Neural cell (in vitro differentiated cells): ENCODE data around the gene ADI1. TPM values are rescaled to one million over a fixed set of nuclear protein-coding genes. Genes with fewer than 3 reads are reported as not detected.

Source experiments
- H2AFZ ChIP-seq: fragments of 200-600, 300-800 bp; sonication (generic), shearing (Covaris generic); 2 replicates; pipeline ENCODE4 v1.6.0; 2014; ENCODE audit warnings: low read depth, mild to moderate bottlenecking, antibody characterized with exemption, low read length, moderate library complexity
- H3F3A ChIP-seq: fragments of 200-600 bp; shearing (Covaris generic); 2 replicates; pipeline ENCODE4 v1.6.1; 2016; ENCODE audit warnings: mild to moderate bottlenecking, moderate library complexity, mixed read lengths, antibody characterized with exemption, low read length; ENCODE audit not compliant: insufficient read depth, poor library complexity, severe bottlenecking
- H3K27ac ChIP-seq: fragments of 200-600, 300-800 bp; sonication (generic), shearing (Covaris generic); 2 replicates; pipeline ENCODE4 v1.5.1; 2014; ENCODE audit warnings: mild to moderate bottlenecking, low read length, moderate library complexity
- H3K27me3 ChIP-seq: fragments of 300-800, 200-600 bp; sonication (generic), shearing (Covaris generic); 2 replicates; pipeline ENCODE4 v1.6.0; 2014; ENCODE audit warnings: mild to moderate bottlenecking, low read depth, low read length, moderate library complexity; ENCODE audit not compliant: insufficient read depth
- H3K36me3 ChIP-seq: fragments of 300-800, 200-600 bp; sonication (generic), shearing (Covaris generic); 2 replicates; pipeline ENCODE4 v1.5.1; 2014; ENCODE audit warnings: mild to moderate bottlenecking, antibody characterized with exemption, low read length, moderate library complexity; ENCODE audit not compliant: insufficient read depth
- H3K4me2 ChIP-seq: fragments of 300-800, 200-600 bp; sonication (generic), shearing (Covaris generic); 2 replicates; pipeline ENCODE4 v1.6.0; 2014; ENCODE audit warnings: mild to moderate bottlenecking, low read length
- H3K4me3 ChIP-seq: fragments of 300-800, 200-600 bp; sonication (generic), shearing (Covaris generic); 2 replicates; pipeline ENCODE4 v1.5.1; 2014; ENCODE audit warnings: mild to moderate bottlenecking, low read length, moderate library complexity
- H3K79me2 ChIP-seq: fragments of 200-600 bp; shearing (Covaris generic); replicated peaks from 2 replicates; pipeline ENCODE4 v1.6.0; 2014; ENCODE audit warnings: mild to moderate bottlenecking, low read length, moderate library complexity; ENCODE audit not compliant: insufficient read depth
- H3K9ac ChIP-seq: fragments of 300-800, 200-600 bp; sonication (generic), shearing (Covaris generic); 2 replicates; pipeline ENCODE4 v1.6.1; 2016; ENCODE audit warnings: mild to moderate bottlenecking, low read length, mixed read lengths
- H3K9me2 ChIP-seq: fragments of 200-600 bp; shearing (Covaris generic); 2 replicates; pipeline ENCODE4 v1.6.1; 2016; ENCODE audit warnings: mild to moderate bottlenecking, low read length, mixed read lengths; ENCODE audit not compliant: insufficient read depth
- H3K9me3 ChIP-seq: fragments of 200-600, 300-800 bp; sonication (generic), shearing (Covaris generic); 2 replicates; pipeline ENCODE4 v1.6.1; 2016; ENCODE audit warnings: mild to moderate bottlenecking, mixed run types, low read length, moderate library complexity, mixed read lengths
- H4K20me1 ChIP-seq: fragments of 200-600 bp; shearing (Covaris generic); 2 replicates; pipeline ENCODE4 v1.6.1; 2016; ENCODE audit warnings: mild to moderate bottlenecking, mixed run types; ENCODE audit not compliant: insufficient read depth
- EP300 ChIP-seq: fragments of 450-650 bp; conservative IDR thresholded peaks from 2 replicates; pipeline ENCODE4 v1.6.1; 2014; ENCODE audit warnings: antibody characterized with exemption, mild to moderate bottlenecking, moderate library complexity; ENCODE audit not compliant: poor library complexity, severe bottlenecking
- EZH2 ChIP-seq: fragments of 200-600, 300-800 bp; shearing (Covaris generic), sonication (generic); IDR thresholded peaks from 2 replicates; pipeline ENCODE4 v1.6.1; 2014; ENCODE audit warnings: antibody characterized with exemption, low read length, borderline replicate concordance, mild to moderate bottlenecking; ENCODE audit not compliant: insufficient read depth, poor library complexity, severe bottlenecking
- MXI1 ChIP-seq: fragments of 450-650 bp; conservative IDR thresholded peaks from 2 replicates; pipeline ENCODE4 v1.6.1; 2014; ENCODE audit warnings: antibody characterized with exemption, mild to moderate bottlenecking; ENCODE audit not compliant: poor library complexity, severe bottlenecking
- POLR2AphosphoS5 ChIP-seq: IDR thresholded peaks from 2 replicates; pipeline ENCODE4 v1.6.1; 2012
- RAD21 ChIP-seq: fragments of 450-650 bp; conservative IDR thresholded peaks from 2 replicates; pipeline ENCODE4 v1.6.1; 2014; ENCODE audit warnings: antibody characterized with exemption, mild to moderate bottlenecking, moderate library complexity
- SMC3 ChIP-seq: fragments of 450-650 bp; conservative IDR thresholded peaks from 2 replicates; pipeline ENCODE4 v1.6.1; 2014; ENCODE audit warnings: antibody characterized with exemption, mild to moderate bottlenecking, moderate library complexity; ENCODE audit not compliant: poor library complexity
- TAF1 ChIP-seq: IDR thresholded peaks from 2 replicates; pipeline ENCODE4 v1.6.1; 2012; ENCODE audit warnings: low read depth
- polyA plus RNA-seq: library from polyadenylated mRNA; depleted of rRNA; stranded (reverse); fragments of >200 nt; gene quantifications from 2 replicates; pipeline ENCODE4 v1.2.3, GENCODE V29; 2014
- TF ChIP-seq, protein P1 (sequence below): fragments of 450-650 bp; IDR thresholded peaks from 2 replicates; pipeline ENCODE4 v1.5.1; 2014; ENCODE audit warnings: antibody characterized with exemption, mild to moderate bottlenecking, moderate library complexity; ENCODE audit not compliant: poor library complexity, severe bottlenecking
- TF ChIP-seq, protein P2 (sequence below): IDR thresholded peaks from 2 replicates; pipeline ENCODE4 v1.6.1; 2012; ENCODE audit warnings: borderline replicate concordance

ADI1 gene
- polyA plus RNA-seq, 1 donor from 2014 or later, result 23.9 TPM

DNA sequence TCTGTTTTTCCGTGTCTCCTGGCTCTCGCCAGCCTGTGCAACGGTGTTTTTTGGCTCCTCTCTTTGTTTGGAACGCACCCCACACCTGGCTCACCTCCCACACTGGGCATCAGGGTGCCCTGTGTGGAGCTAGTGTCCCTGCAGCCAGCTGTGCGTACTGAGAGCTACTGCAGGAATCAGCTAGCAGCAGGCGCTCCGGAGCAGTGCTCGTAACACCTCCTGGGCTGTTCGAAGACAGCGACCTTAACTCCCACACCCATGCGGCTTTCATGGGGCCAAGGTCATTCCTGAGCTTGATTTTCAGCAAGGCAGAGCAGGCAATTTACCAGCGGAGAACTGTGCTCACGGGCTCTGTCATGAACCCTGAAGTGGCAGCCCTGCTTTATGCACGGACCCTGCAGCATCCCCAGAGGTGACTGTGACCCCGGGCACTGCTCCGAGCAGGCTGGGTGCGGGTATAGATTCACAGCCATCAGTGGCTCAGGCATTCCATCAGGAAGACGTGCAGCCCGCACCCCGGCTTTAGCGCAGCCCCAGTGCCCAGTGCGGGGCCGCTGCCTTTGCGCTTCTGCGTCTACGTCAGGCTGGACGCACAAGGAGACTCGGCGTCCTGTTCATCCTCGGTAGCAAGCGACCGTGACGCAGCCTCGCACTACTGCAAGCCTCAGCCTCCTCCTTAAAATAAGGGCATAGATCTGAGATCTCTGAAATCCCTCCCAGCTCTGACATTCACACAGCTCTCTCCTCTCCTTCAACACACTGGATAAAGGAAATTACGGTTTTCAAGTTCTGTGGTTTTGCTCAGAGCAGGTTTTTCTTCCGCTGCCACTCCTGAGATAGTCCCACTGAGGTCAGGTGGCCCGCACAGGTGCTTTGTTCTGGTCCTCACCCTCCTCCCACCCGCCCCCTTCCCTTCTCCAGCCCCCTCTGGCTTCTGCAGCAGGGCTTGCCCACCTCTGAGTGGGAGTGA lies 58.2 kb downstream of the ADI1 start:
- no peak for TF ChIP-seq POLR2AphosphoS5
- TF ChIP-seq EP300, result no peak
- H3F3A ChIP-seq, result no peaks in the 10 kb centered on the region
- peaks cover 6% of the 10 kb centered on the region for H3K36me3 ChIP-seq
- no peaks in the 10 kb centered on the region for H4K20me1 ChIP-seq
- no peaks in the 10 kb centered on the region for H3K27me3 ChIP-seq
- H3K4me2 ChIP-seq, result no peak overlapping the region
- H2AFZ ChIP-seq, result no peak overlapping the region
- no peak overlapping the region for H3K4me3 ChIP-seq
- H3K79me2 ChIP-seq, result no peaks in the 10 kb centered on the region
- peak overlapping the region; percentile 46 for H3K9ac ChIP-seq
- no peaks in the 10 kb centered on the region for H3K9me3 ChIP-seq
- no peaks in the 10 kb centered on the region for H3K9me2 ChIP-seq
- H3K27ac ChIP-seq, result peak overlapping the region; percentile 34

DNA sequence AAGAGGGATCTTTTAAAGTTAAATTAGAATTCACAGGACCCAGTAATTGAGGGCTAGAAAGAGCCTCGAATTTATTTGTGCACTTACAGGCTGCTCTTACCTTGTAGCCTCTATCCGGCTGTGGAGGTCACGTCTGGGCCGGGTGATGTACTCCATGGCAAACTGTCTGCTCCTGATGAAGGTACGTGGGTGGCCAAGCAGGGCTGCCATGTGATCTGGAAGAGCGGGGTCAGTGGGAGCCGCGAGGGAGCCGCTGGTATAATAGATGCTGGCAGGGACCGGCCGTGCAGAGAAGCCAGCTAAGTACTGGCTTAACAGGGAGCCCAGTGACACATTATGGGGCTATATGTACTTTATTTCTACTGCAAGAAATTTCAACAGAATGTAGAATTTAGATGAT lies 59.2 kb downstream of the ADI1 start:
- no peaks in the 10 kb centered on the region for H3K9me2 ChIP-seq
- no peaks in the 10 kb centered on the region for H4K20me1 ChIP-seq
- no peaks in the 10 kb centered on the region for H3K9me3 ChIP-seq
- H3K27me3 ChIP-seq, result no peaks in the 10 kb centered on the region
- no peak overlapping the region for H3K4me2 ChIP-seq
- H2AFZ ChIP-seq, result no peak overlapping the region
- peak overlapping the region; percentile 34 for H3K27ac ChIP-seq
- TF ChIP-seq EP300, result no peak
- TF ChIP-seq TAF1, result no peak
- TF ChIP-seq, protein P1, sequence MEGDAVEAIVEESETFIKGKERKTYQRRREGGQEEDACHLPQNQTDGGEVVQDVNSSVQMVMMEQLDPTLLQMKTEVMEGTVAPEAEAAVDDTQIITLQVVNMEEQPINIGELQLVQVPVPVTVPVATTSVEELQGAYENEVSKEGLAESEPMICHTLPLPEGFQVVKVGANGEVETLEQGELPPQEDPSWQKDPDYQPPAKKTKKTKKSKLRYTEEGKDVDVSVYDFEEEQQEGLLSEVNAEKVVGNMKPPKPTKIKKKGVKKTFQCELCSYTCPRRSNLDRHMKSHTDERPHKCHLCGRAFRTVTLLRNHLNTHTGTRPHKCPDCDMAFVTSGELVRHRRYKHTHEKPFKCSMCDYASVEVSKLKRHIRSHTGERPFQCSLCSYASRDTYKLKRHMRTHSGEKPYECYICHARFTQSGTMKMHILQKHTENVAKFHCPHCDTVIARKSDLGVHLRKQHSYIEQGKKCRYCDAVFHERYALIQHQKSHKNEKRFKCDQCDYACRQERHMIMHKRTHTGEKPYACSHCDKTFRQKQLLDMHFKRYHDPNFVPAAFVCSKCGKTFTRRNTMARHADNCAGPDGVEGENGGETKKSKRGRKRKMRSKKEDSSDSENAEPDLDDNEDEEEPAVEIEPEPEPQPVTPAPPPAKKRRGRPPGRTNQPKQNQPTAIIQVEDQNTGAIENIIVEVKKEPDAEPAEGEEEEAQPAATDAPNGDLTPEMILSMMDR, result no peak
- no peak for TF ChIP-seq EZH2
- no peak for TF ChIP-seq MXI1
- TF ChIP-seq RAD21, result no peak
- no peak for TF ChIP-seq POLR2AphosphoS5
- no peak for TF ChIP-seq SMC3
- H3K4me3 ChIP-seq, result no peak overlapping the region
- H3F3A ChIP-seq, result no peaks in the 10 kb centered on the region
- H3K9ac ChIP-seq, result peak overlapping the region; percentile 46
- no peaks in the 10 kb centered on the region for H3K79me2 ChIP-seq
- H3K36me3 ChIP-seq, result peaks cover 6% of the 10 kb centered on the region

DNA sequence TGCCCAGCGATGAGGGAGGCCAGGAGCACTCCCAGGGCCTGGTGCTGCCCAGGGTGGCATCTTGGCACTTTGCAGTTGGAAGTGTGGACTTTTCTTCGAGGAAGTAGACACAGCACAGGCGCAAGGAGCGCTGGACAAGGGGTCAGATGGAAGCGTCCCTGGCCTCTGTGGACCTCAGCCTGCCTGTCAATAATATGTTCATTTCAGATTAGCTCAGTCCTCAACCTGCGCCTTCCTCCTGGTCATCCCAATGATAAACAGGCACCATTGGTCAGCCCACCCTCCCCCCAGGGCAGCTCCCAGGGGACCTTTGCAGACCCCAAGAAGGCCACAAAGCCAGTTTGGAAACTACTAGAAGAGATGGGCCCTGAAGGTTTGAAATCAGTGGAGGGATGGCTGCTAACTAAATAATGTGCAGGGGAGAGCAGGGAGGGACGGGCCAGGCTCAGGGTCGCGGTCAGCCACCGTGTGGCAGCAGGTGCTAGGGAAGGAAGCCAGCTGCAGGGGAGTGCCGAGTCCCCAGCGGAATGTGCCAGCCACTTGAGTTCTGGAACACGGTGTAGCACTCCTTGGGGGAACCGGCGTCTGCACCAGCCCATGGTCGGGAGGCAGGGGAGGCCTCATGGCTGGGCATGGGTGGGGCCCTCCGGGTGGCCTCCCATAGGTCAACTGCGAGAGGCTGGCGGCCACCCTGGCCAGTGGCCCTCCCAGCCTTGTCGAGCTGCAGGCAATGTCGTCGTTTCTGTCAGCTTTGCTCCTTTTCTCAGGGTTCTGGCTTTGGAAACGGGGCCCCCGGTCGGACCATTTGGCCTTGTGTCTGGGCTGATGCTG lies 59.9 kb downstream of the ADI1 start:
- no peak overlapping the region for H3K9ac ChIP-seq
- no peak overlapping the region for H3K4me3 ChIP-seq
- H3K36me3 ChIP-seq, result peaks cover 6% of the 10 kb centered on the region
- TF ChIP-seq, protein P1, result no peak
- no peak for TF ChIP-seq SMC3
- no peak for TF ChIP-seq TAF1
- TF ChIP-seq EP300, result no peak
- TF ChIP-seq POLR2AphosphoS5, result no peak
- TF ChIP-seq MXI1, result no peak
- TF ChIP-seq, protein P2, sequence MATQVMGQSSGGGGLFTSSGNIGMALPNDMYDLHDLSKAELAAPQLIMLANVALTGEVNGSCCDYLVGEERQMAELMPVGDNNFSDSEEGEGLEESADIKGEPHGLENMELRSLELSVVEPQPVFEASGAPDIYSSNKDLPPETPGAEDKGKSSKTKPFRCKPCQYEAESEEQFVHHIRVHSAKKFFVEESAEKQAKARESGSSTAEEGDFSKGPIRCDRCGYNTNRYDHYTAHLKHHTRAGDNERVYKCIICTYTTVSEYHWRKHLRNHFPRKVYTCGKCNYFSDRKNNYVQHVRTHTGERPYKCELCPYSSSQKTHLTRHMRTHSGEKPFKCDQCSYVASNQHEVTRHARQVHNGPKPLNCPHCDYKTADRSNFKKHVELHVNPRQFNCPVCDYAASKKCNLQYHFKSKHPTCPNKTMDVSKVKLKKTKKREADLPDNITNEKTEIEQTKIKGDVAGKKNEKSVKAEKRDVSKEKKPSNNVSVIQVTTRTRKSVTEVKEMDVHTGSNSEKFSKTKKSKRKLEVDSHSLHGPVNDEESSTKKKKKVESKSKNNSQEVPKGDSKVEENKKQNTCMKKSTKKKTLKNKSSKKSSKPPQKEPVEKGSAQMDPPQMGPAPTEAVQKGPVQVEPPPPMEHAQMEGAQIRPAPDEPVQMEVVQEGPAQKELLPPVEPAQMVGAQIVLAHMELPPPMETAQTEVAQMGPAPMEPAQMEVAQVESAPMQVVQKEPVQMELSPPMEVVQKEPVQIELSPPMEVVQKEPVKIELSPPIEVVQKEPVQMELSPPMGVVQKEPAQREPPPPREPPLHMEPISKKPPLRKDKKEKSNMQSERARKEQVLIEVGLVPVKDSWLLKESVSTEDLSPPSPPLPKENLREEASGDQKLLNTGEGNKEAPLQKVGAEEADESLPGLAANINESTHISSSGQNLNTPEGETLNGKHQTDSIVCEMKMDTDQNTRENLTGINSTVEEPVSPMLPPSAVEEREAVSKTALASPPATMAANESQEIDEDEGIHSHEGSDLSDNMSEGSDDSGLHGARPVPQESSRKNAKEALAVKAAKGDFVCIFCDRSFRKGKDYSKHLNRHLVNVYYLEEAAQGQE, result no peak
- no peak for TF ChIP-seq EZH2
- TF ChIP-seq RAD21, result no peak
- H2AFZ ChIP-seq, result no peak overlapping the region
- no peaks in the 10 kb centered on the region for H3K9me2 ChIP-seq
- no peaks in the 10 kb centered on the region for H3K9me3 ChIP-seq
- H3K27ac ChIP-seq, result no peak overlapping the region
- H4K20me1 ChIP-seq, result no peaks in the 10 kb centered on the region
- no peaks in the 10 kb centered on the region for H3K27me3 ChIP-seq
- no peaks in the 10 kb centered on the region for H3K79me2 ChIP-seq
- H3K4me2 ChIP-seq, result no peak overlapping the region
- no peaks in the 10 kb centered on the region for H3F3A ChIP-seq
